Breast epithelium (tissue), 4 donors: Measurements from ENCODE around the gene GORASP1. TPM values are rescaled to one million over a fixed set of nuclear protein-coding genes. Genes with fewer than 3 reads are reported as not detected.
A peak's percentile ranks its signal among the peaks of the same experiment; 100 is the strongest.
"Not testable (repeated sequence)": the region's sequence is repeated elsewhere in the genome, so short reads cannot be mapped to it uniquely, and the experiment has no call there.

ENCODE experiments used
- DNase-seq, 2 donors: peaks; one replicate each; pipeline ENCODE4 v3.0.0-alpha.2; 2019; ENCODE audit warnings: low spot score in 2 of 2
- H3K27ac ChIP-seq, 2 donors: fragments of 200-600 bp; sonication (generic) in 1 of 2; one replicate each; pipeline ENCODE4 v1.5.1; 2016 to 2019; ENCODE audit warnings: mild to moderate bottlenecking in 1 of 2
- H3K27me3 ChIP-seq, 2 donors: fragments of 200-600 bp; sonication (generic) in 1 of 2; one replicate each; pipeline versions ENCODE4 v1.5.1 to v1.6.0; 2017 to 2019; ENCODE audit warnings: control low read depth in 1 of 2, mild to moderate bottlenecking in 1 of 2
- H3K36me3 ChIP-seq: fragments of 200-600 bp; one replicate; pipeline ENCODE4 v1.5.1; 2019
- H3K4me1 ChIP-seq, 2 donors: fragments of 200-600 bp; sonication (generic); one replicate each; pipeline ENCODE4 v1.5.1; 2016 to 2019; ENCODE audit warnings: control low read depth in 1 of 2
- H3K4me3 ChIP-seq, 3 donors: fragments of 200-600 bp; sonication (generic); 1 replicate in 2 of 3; 2 replicates in 1 of 3; pipeline ENCODE4 v1.5.1; 2016 to 2019; ENCODE audit warnings: mild to moderate bottlenecking in 3 of 3, moderate library complexity in 2 of 3
- H3K9me3 ChIP-seq, 2 donors: fragments of 200-600 bp; sonication (generic) in 1 of 2; one replicate each; pipeline ENCODE4 v1.5.1; 2016 to 2019; ENCODE audit warnings: control low read depth in 1 of 2
- CTCF ChIP-seq, 3 donors: fragments of 450-650 bp; IDR thresholded peaks; one replicate each; pipeline ENCODE4 v1.5.1; 2016 to 2017; ENCODE audit warnings: antibody characterized with exemption in 3 of 3, mild to moderate bottlenecking in 3 of 3, moderate library complexity in 3 of 3
- POLR2A ChIP-seq: fragments of 450-650 bp; IDR thresholded peaks from one replicate; pipeline ENCODE4 v1.6.1; 2016; ENCODE audit warnings: antibody characterized with exemption, mild to moderate bottlenecking, moderate library complexity
- POLR2AphosphoS5 ChIP-seq, 3 donors: sonication (generic); formaldehyde crosslinking; IDR thresholded peaks; one replicate each; pipeline ENCODE4 v1.6.1; 2017; ENCODE audit warnings: antibody characterized with exemption in 3 of 3
- intact Hi-C: fragments of 100-400 bp; cut with DNase I; formaldehyde crosslinking; loops from one replicate; pipeline ENCODE4 v1.15.1; 2023; ENCODE audit warnings: low total_unique reads
- total RNA-seq, 3 donors: library from RNA; depleted of rRNA; stranded (reverse); fragments of >200 nt; gene quantifications; one replicate each; pipeline ENCODE4 v1.1.0, GENCODE V29; 2016

Gene GORASP1
- total RNA-seq, 3 donors from 2014 or later: 58.2 to 98.8 (median 77.3) TPM

GRCh38 chr3:39062180-39062579 is 45.2 kb downstream of the GORASP1 start:
- H3K4me1 ChIP-seq: no peaks in the 10 kb centered on the region

GRCh38 chr3:39061228-39061627 is 46.2 kb downstream of the GORASP1 start:
- DNase-seq, H3K4me3 ChIP-seq, intact Hi-C loops, H3K4me1 ChIP-seq, H3K27ac ChIP-seq, H3K36me3 ChIP-seq, H3K9me3 ChIP-seq, H3K27me3 ChIP-seq: not testable (repeated sequence)

More at GRCh38 chr3:39062180-39062579, 45.2 kb downstream of the GORASP1 start:
- TF ChIP-seq POLR2A (no peak), CTCF (IDR thresholded peaks at IDR 0.05) (no peak), POLR2AphosphoS5 (IDR thresholded peaks at IDR 0.05) (no peak)
- no peak for DNase-seq
- H3K36me3 ChIP-seq: no peaks in the 10 kb centered on the region
- no peaks in the 10 kb centered on the region for H3K27me3 ChIP-seq
- intact Hi-C loops: no loop called here
- no peak overlapping the region for H3K4me3 ChIP-seq
- no peaks in the 10 kb centered on the region for H3K9me3 ChIP-seq
- H3K27ac ChIP-seq: no peak overlapping the region

- H3K4me1 ChIP-seq: peaks cover 0 to 7% of the 10 kb centered on the region in 2 donors
- TF ChIP-seq POLR2A (no peak), POLR2AphosphoS5 (IDR thresholded peaks at IDR 0.05) (no peak), CTCF (IDR thresholded peaks at IDR 0.05) (no peak)
- no peak overlapping the region for H3K27ac ChIP-seq
- intact Hi-C loops: no loop called here
- DNase-seq: no peak
- H3K36me3 ChIP-seq: no peaks in the 10 kb centered on the region
- no peak overlapping the region for H3K4me3 ChIP-seq
- no peaks in the 10 kb centered on the region for H3K27me3 ChIP-seq
- no peaks in the 10 kb centered on the region for H3K9me3 ChIP-seq
Measured at GRCh38 chr3:39056151-39056550, 51.3 kb downstream of the GORASP1 start.

- intact Hi-C loops: no loop called here
- Histone ChIP-seq H3K27me3 (no peaks in the 10 kb centered on the region), H3K27ac (no peak overlapping the region), H3K4me1 (peaks cover 0 to 7% of the 10 kb centered on the region in 2 donors), H3K9me3 (no peaks in the 10 kb centered on the region), H3K4me3 (no peak overlapping the region), H3K36me3 (no peaks in the 10 kb centered on the region)
- DNase-seq: no peak
- no peak for TF ChIP-seq POLR2AphosphoS5 (IDR thresholded peaks at IDR 0.05)
- TF ChIP-seq POLR2A: no peak
Measured at GRCh38 chr3:39053696-39054095, 53.7 kb downstream of the GORASP1 start.

- no peak for TF ChIP-seq POLR2A
- no peak for TF ChIP-seq POLR2AphosphoS5 (IDR thresholded peaks at IDR 0.05)
- TF ChIP-seq CTCF (IDR thresholded peaks at IDR 0.05): no peak
- peak overlapping the region; percentile 97 to 98 for H3K27ac ChIP-seq
- no peaks in the 10 kb centered on the region for H3K9me3 ChIP-seq
- H3K36me3 ChIP-seq: no peaks in the 10 kb centered on the region
- intact Hi-C loops: no loop called here
- H3K4me1 ChIP-seq: peaks cover 0 to 7% of the 10 kb centered on the region in 2 donors
- peak overlapping the region; percentile 81 to 100 (median 99) for H3K4me3 ChIP-seq
- no peaks in the 10 kb centered on the region for H3K27me3 ChIP-seq
- no peak for DNase-seq
Measured at GRCh38 chr3:39052583-39052982, 54.8 kb downstream of the GORASP1 start.

GRCh38 chr3:39051649-39052561 is 55.5 kb downstream of the GORASP1 start, which contains the start of the genes SCN11A and WDR48:
SCN11A (minus strand) TSS chr3:39051944; CDS start chr3:38950362, 101,582 bp downstream.
WDR48 (plus strand) TSS chr3:39052016; CDS start chr3:39052026, 10 bp downstream.
- Histone ChIP-seq H3K4me3 (peak within 1 kb of the TSS; percentile 81 to 100 (median 99)), H3K27ac (peak within 1 kb of the TSS; percentile 97 to 98), H3K36me3 (no peaks in the 10 kb centered on the region), H3K9me3 (no peaks in the 10 kb centered on the region), H3K4me1 (peaks cover 0 to 7% of the 10 kb centered on the region in 2 donors), H3K27me3 (no peaks in the 10 kb centered on the region)
- TF ChIP-seq CTCF (IDR thresholded peaks at IDR 0.05) (no peak), POLR2AphosphoS5 (IDR thresholded peaks at IDR 0.05) (peak; percentile 92 to 99 (median 98)), POLR2A (peak; percentile 89)
- intact Hi-C loops: no loop called here
- peak; percentile 93 to 94 for DNase-seq
